HG03175 (cell line): ENCODE measurements around the gene TNS1.

Experiments
- ATAC-seq: cut with Tn5 transposase; IDR thresholded peaks from one replicate; pipeline ENCODE4 v1.9.1; 2021; ENCODE audit warnings: mild to moderate bottlenecking, moderate library complexity; ENCODE audit not compliant: unreplicated experiment

TNS1 gene

GRCh38 chr2:217857624-217858506 lies 144.9 kb downstream of the TNS1 start:
- ATAC-seq, result no peak

GRCh38 chr2:217856871-217857270 lies 145.9 kb downstream of the TNS1 start:
- no peak for ATAC-seq

- no peak for ATAC-seq
Observed at GRCh38 chr2:217856159-217856558, 146.6 kb downstream of the TNS1 start.

GRCh38 chr2:217854684-217855420 lies 147.9 kb downstream of the TNS1 start:
- ATAC-seq, result no peak

GRCh38 chr2:217853961-217854360 lies 148.8 kb downstream of the TNS1 start:
- ATAC-seq, result no peak

- no peak for ATAC-seq
Observed at GRCh38 chr2:217853301-217853881, 149.4 kb downstream of the TNS1 start.

- ATAC-seq, result no peak
Observed at GRCh38 chr2:217852555-217853211, 150.1 kb downstream of the TNS1 start.

GRCh38 chr2:217851191-217852020 lies 151.4 kb downstream of the TNS1 start:
- no peak for ATAC-seq

GRCh38 chr2:217849154-217849975 lies 153.4 kb downstream of the TNS1 start:
- no peak for ATAC-seq

GRCh38 chr2:217848351-217848957 lies 154.3 kb downstream of the TNS1 start:
- ATAC-seq, result no peak

GRCh38 chr2:217847552-217848350 lies 155.0 kb downstream of the TNS1 start:
- no peak for ATAC-seq

GRCh38 chr2:217847115-217847514 lies 155.7 kb downstream of the TNS1 start:
- ATAC-seq, result no peak

GRCh38 chr2:217846321-217846743 lies 156.5 kb downstream of the TNS1 start:
- no peak for ATAC-seq

- ATAC-seq, result no peak
Observed at GRCh38 chr2:217845301-217845700, 157.5 kb downstream of the TNS1 start.

- ATAC-seq, result no peak
Observed at GRCh38 chr2:217844696-217845095, 158.1 kb downstream of the TNS1 start.

- ATAC-seq, result no peak
Observed at GRCh38 chr2:217843324-217843723, 159.5 kb downstream of the TNS1 start.

- no peak for ATAC-seq
Observed at GRCh38 chr2:217842017-217842416, 160.8 kb downstream of the TNS1 start.

GRCh38 chr2:217840522-217840921 lies 162.3 kb downstream of the TNS1 start:
- no peak for ATAC-seq
